GM23338 (cell line): ENCODE measurements around the gene ATF7. TPM values are rescaled to one million over a fixed set of nuclear protein-coding genes. Genes with fewer than 3 reads are reported as not detected.

ENCODE experiments used
- ATAC-seq: fragments of 200-7000 bp; cut with Tn5 transposase; 3 replicates; pipeline ENCODE4 v1.9.1; 2020
- DNase-seq: peaks from one replicate; pipeline ENCODE4 v3.0.0-alpha.2; 2015; ENCODE audit warnings: low spot score
- H2AFZ ChIP-seq: fragments of 200-600 bp; sonication (generic); 2 replicates; pipeline ENCODE4 v1.8.0; 2016; ENCODE audit warnings: antibody characterized with exemption, mild to moderate bottlenecking, moderate library complexity
- H3F3A ChIP-seq: fragments of 200-600 bp; sonication (generic); replicated peaks from 2 replicates; pipeline ENCODE4 v1.8.0; 2017; ENCODE audit warnings: antibody characterized with exemption, mixed run types, low read depth
- H3K27ac ChIP-seq: fragments of 200-600 bp; sonication (generic); 2 replicates; pipeline ENCODE4 v1.6.1; 2016; ENCODE audit warnings: low read depth
- H3K27me3 ChIP-seq: fragments of 200-600 bp; sonication (generic); 2 replicates; pipeline ENCODE4 v1.8.0; 2016; ENCODE audit warnings: mild to moderate bottlenecking, mixed run types, moderate library complexity; ENCODE audit not compliant: insufficient read depth
- H3K36me3 ChIP-seq: fragments of 200-600 bp; sonication (generic); 2 replicates; pipeline ENCODE4 v1.8.0; 2016; ENCODE audit warnings: mild to moderate bottlenecking; ENCODE audit not compliant: insufficient read depth
- H3K4me1 ChIP-seq: fragments of 200-600 bp; sonication (generic); 2 replicates; pipeline ENCODE4 v1.8.0; 2016; ENCODE audit warnings: mild to moderate bottlenecking, moderate library complexity; ENCODE audit not compliant: insufficient read depth
- H3K4me2 ChIP-seq: fragments of 200-600 bp; sonication (generic); 2 replicates; pipeline ENCODE4 v1.7.1; 2017; ENCODE audit warnings: mixed run types
- H3K4me3 ChIP-seq: fragments of 200-600 bp; sonication (generic); 2 replicates; pipeline ENCODE4 v1.6.1; 2016; ENCODE audit warnings: mixed run types
- H3K79me2 ChIP-seq: fragments of 200-600 bp; sonication (generic); replicated peaks from 2 replicates; pipeline ENCODE4 v1.8.0; 2017; ENCODE audit warnings: mild to moderate bottlenecking; ENCODE audit not compliant: insufficient read depth
- H3K9me2 ChIP-seq: fragments of 200-600 bp; sonication (generic); 2 replicates; pipeline ENCODE4 v1.8.0; 2017; ENCODE audit not compliant: insufficient read depth
- H4K20me1 ChIP-seq: fragments of 200-600 bp; sonication (generic); replicated peaks from 2 replicates; pipeline ENCODE4 v1.8.0; 2017; ENCODE audit warnings: mild to moderate bottlenecking; ENCODE audit not compliant: insufficient read depth
- H3K27ac Mint-ChIP-seq: 2 replicates; pipeline ENCODE4 v1.8.0; 2020; ENCODE audit warnings: inconsistent platforms, mild to moderate bottlenecking, moderate library complexity, mixed read lengths
- H3K27me3 Mint-ChIP-seq: 3 replicates; pipeline ENCODE4 v1.8.0; 2022; ENCODE audit warnings: low read depth, mild to moderate bottlenecking, moderate library complexity, mixed read lengths, inconsistent platforms; ENCODE audit not compliant: insufficient read depth, poor library complexity
- H3K36me3 Mint-ChIP-seq: 3 replicates; pipeline ENCODE4 v1.8.0; 2021; ENCODE audit warnings: low read depth, mild to moderate bottlenecking, inconsistent platforms, moderate library complexity, mixed read lengths
- H3K4me1 Mint-ChIP-seq: 3 replicates; pipeline ENCODE4 v1.8.0; 2020; ENCODE audit warnings: mild to moderate bottlenecking, inconsistent platforms, mixed read lengths
- H3K4me3 Mint-ChIP-seq: 3 replicates; pipeline ENCODE4 v1.8.0; 2021; ENCODE audit warnings: moderate library complexity, mild to moderate bottlenecking, inconsistent platforms, mixed read lengths
- H3K9me3 Mint-ChIP-seq: 3 replicates; pipeline ENCODE4 v1.8.0; 2020; ENCODE audit warnings: moderate library complexity, mild to moderate bottlenecking, inconsistent platforms, mixed read lengths
- CREB1 ChIP-seq: fragments of 250-450 bp; sonication (Bioruptor Pico); IDR thresholded peaks from 2 replicates; pipeline ENCODE4 v1.5.0; 2020; ENCODE audit warnings: low read depth, mild to moderate bottlenecking, moderate library complexity
- ETS1 ChIP-seq: IDR thresholded peaks from 2 replicates; pipeline ENCODE4 v1.6.1; 2016; ENCODE audit warnings: antibody characterized with exemption
- EZH2 ChIP-seq: fragments of 200-600 bp; sonication (generic); IDR thresholded peaks from one replicate; pipeline ENCODE4 v1.8.0; 2017; ENCODE audit warnings: antibody characterized with exemption, mild to moderate bottlenecking, low read depth; ENCODE audit not compliant: unreplicated experiment
- JUNB ChIP-seq: IDR thresholded peaks from one replicate; pipeline ENCODE4 v1.6.1; 2016; ENCODE audit warnings: antibody characterized with exemption; ENCODE audit not compliant: unreplicated experiment
- POLR2AphosphoS5 ChIP-seq: IDR thresholded peaks from 2 replicates; pipeline ENCODE4 v1.6.1; 2016; ENCODE audit warnings: antibody characterized with exemption, low read depth
- REST ChIP-seq: IDR thresholded peaks from one replicate; pipeline ENCODE4 v1.6.1; 2018; ENCODE audit warnings: antibody characterized with exemption; ENCODE audit not compliant: unreplicated experiment
- STAT1 ChIP-seq: IDR thresholded peaks from one replicate; pipeline ENCODE4 v1.6.1; 2016; ENCODE audit warnings: antibody characterized with exemption; ENCODE audit not compliant: unreplicated experiment
- ZNF331 ChIP-seq: fragments of 250-450 bp; sonication (Bioruptor Pico); IDR thresholded peaks from 2 replicates; pipeline ENCODE4 v1.5.0; 2020; ENCODE audit warnings: low read depth, mild to moderate bottlenecking, moderate library complexity
- ZNF462 ChIP-seq: fragments of 250-450 bp; sonication (Bioruptor Pico); IDR thresholded peaks from 2 replicates; pipeline ENCODE4 v1.5.0; 2020; ENCODE audit warnings: mild to moderate bottlenecking, moderate library complexity
- polyA plus RNA-seq: library from polyadenylated mRNA; unstranded; fragments of >200 nt; fragmentation: Nextera tagmentation; extraction: Ambion mirVana; gene quantifications from 2 replicates; pipeline ENCODE4 v1.2.1, GENCODE V29; 2016
- total RNA-seq: library from RNA; depleted of rRNA; stranded (reverse); fragments of >200 nt; shearing (Covaris generic); gene quantifications from 2 replicates; pipeline ENCODE4 v1.2.3, GENCODE V29; 2014

The ATF7 gene
- total and polyA plus RNA-seq, 2 experiments from 2014 or later: 13.9 to 16.3 TPM

- Mint-ChIP-seq H3K27ac (no peak overlapping the region), H3K4me3 (no peak overlapping the region), H3K4me1 (no peaks in the 10 kb centered on the region), H3K9me3 (peaks cover 3% of the 10 kb centered on the region; the same call in 2 of the 3 replicates), H3K36me3 (no peaks in the 10 kb centered on the region), H3K27me3 (no peaks in the 10 kb centered on the region)
- Histone ChIP-seq H3K27ac (no peak overlapping the region), H3K9me2 (no peaks in the 10 kb centered on the region), H3K4me1 (no peaks in the 10 kb centered on the region), H2AFZ (no peak overlapping the region), H3K79me2 (no peaks in the 10 kb centered on the region), H4K20me1 (no peaks in the 10 kb centered on the region), H3K4me3 (no peak overlapping the region), H3K36me3 (no peaks in the 10 kb centered on the region), H3K4me2 (no peak overlapping the region), H3K27me3 (no peaks in the 10 kb centered on the region), H3F3A (no peaks in the 10 kb centered on the region)
- TF ChIP-seq STAT1: no peak
- no peak for TF ChIP-seq JUNB
- ATAC-seq: no peak
- DNase-seq: no peak
Observed at GRCh38 chr12:53638057-53638456, 11.9 kb upstream of the ATF7 start.

GRCh38 chr12:53636641-53637040 is 10.5 kb upstream of the ATF7 start:
- no peak overlapping the region for H3K27ac ChIP-seq
- Mint-ChIP-seq H3K9me3 (peaks cover 3% of the 10 kb centered on the region; the same call in 2 of the 3 replicates), H3K4me3 (no peak overlapping the region), H3K27ac (no peak overlapping the region), H3K36me3 (no peaks in the 10 kb centered on the region), H3K27me3 (no peaks in the 10 kb centered on the region), H3K4me1 (no peaks in the 10 kb centered on the region)
- H2AFZ ChIP-seq: no peak overlapping the region
- H3K79me2 ChIP-seq: no peaks in the 10 kb centered on the region
- no peaks in the 10 kb centered on the region for H4K20me1 ChIP-seq
- H3K4me2 ChIP-seq: no peak overlapping the region
- H3K36me3 ChIP-seq: no peaks in the 10 kb centered on the region
- DNase-seq (no peak), ATAC-seq (no peak)
- no peaks in the 10 kb centered on the region for H3F3A ChIP-seq
- no peaks in the 10 kb centered on the region for H3K4me1 ChIP-seq
- no peak for TF ChIP-seq POLR2AphosphoS5
- TF ChIP-seq CREB1 (CRISPR knock-in tag): no peak
- no peak for TF ChIP-seq ZNF331 (CRISPR knock-in tag)
- TF ChIP-seq STAT1: no peak
- TF ChIP-seq JUNB: no peak
- no peak for TF ChIP-seq ZNF462 (CRISPR knock-in tag)
- TF ChIP-seq ETS1: no peak
- no peak for TF ChIP-seq REST
- TF ChIP-seq EZH2: no peak
- no peaks in the 10 kb centered on the region for H3K9me2 ChIP-seq
- H3K27me3 ChIP-seq: no peaks in the 10 kb centered on the region
- H3K4me3 ChIP-seq: no peak overlapping the region
